Activated CD8-positive, alpha-beta T cell treated with anti-CD3 and anti-CD28 coated beads for 36 hours (primary cell): ENCODE results near the gene FHL1. TPM values are rescaled to one million over a fixed set of nuclear protein-coding genes. Genes with fewer than 3 reads are reported as not detected.

Source experiments
- ATAC-seq: fragments of 200-7000 bp; cut with Tn5 transposase; one replicate; pipeline ENCODE4 v1.10.0; 2021; ENCODE audit warnings: mild to moderate bottlenecking, moderate library complexity
- CTCF ChIA-PET: fragments of 350-600 bp; sonication (Branson Sonifier 250); formaldehyde crosslinking; loops from one replicate; lab custom pipeline; 2021; ENCODE audit warnings: antibody characterized with exemption; lab: Charles Lee
- POLR2A ChIA-PET: fragments of 350-600 bp; sonication (Branson Sonifier 250); formaldehyde crosslinking; loops from one replicate; lab custom pipeline; 2021; ENCODE audit warnings: antibody characterized with exemption; lab: Charles Lee
- DNase-seq: peaks from one replicate; pipeline ENCODE4 v3.0.0-alpha.2; 2020
- H3K27ac Mint-ChIP-seq: one replicate; pipeline ENCODE4 v1.8.0; 2021; ENCODE audit warnings: mild to moderate bottlenecking, mixed read lengths
- H3K27me3 Mint-ChIP-seq: one replicate; pipeline ENCODE4 v1.8.0; 2021; ENCODE audit warnings: mixed read lengths
- H3K36me3 Mint-ChIP-seq: one replicate; pipeline ENCODE4 v1.8.0; 2021; ENCODE audit warnings: low read depth, mixed read lengths
- H3K4me1 Mint-ChIP-seq: one replicate; pipeline ENCODE4 v1.8.0; 2021; ENCODE audit warnings: low read depth, mixed read lengths
- H3K4me3 Mint-ChIP-seq: one replicate; pipeline ENCODE4 v1.8.0; 2021; ENCODE audit warnings: mild to moderate bottlenecking, moderate library complexity, mixed read lengths
- H3K9me3 Mint-ChIP-seq: one replicate; pipeline ENCODE4 v1.8.0; 2021; ENCODE audit warnings: mixed read lengths
- CTCF ChIP-seq: fragments of 200-600 bp; IDR thresholded peaks from one replicate; pipeline ENCODE4 v1.8.0; 2022; ENCODE audit warnings: antibody characterized with exemption, mild to moderate bottlenecking
- intact Hi-C: fragments of 100-400 bp; cut with micrococcal nuclease; formaldehyde crosslinking; loops from one replicate; pipeline ENCODE4 v1.10.0; 2022
- total RNA-seq, 2 experiments: library from RNA; stranded (reverse); gene quantifications; one replicate each; pipeline ENCODE4 v1.2.3, GENCODE V29; 2021

Gene FHL1
- total RNA-seq, 2 experiments from 2014 or later, result 17.9 to 18.4 TPM

- no peaks in the 10 kb centered on the region for H3K36me3 Mint-ChIP-seq
- H3K27ac Mint-ChIP-seq, result no peak overlapping the region
- CTCF ChIA-PET, result interaction anchor here (1.2 kb wide), 1 partner anchor 59 kb away, joined by 3 read pairs; no protein-coding TSS in a partner anchor
Observed at GRCh38 chrX:136212557-136213111, 65.3 kb downstream of the FHL1 start.

DNA sequence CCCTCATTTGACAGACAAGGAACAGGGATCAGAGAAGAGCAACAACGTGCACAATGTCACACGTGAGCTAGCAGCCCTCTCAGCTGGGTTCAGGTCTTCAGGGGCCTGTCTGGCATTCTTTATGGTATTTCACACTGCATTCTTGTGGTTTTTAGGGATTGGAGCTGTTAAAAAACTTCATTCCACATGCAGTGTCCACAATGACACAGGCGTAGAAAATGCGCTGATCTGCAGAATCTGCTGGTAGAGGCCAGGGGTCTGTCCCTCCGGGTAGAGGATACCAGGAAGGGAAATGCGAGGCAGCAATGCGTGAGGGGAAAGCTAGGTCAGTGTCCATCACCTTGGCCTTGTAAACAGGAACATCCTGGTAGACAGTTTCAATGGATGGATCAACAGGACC, 67.2 kb downstream of the FHL1 start:
- ATAC-seq (no peak), DNase-seq (no peak)
- Mint-ChIP-seq H3K4me1 (peaks cover 4% of the 10 kb centered on the region), H3K4me3 (no peak overlapping the region), H3K27ac (no peak overlapping the region), H3K27me3 (no peaks in the 10 kb centered on the region), H3K36me3 (no peaks in the 10 kb centered on the region), H3K9me3 (no peaks in the 10 kb centered on the region)
- intact Hi-C loops, result loop anchor here (10.0 kb wide), 1 partner anchor 190 kb away; no protein-coding TSS in a partner anchor
- ChIA-PET CTCF (no interaction called here), POLR2A (no interaction called here)
- no peak for TF ChIP-seq CTCF

More at GRCh38 chrX:136212557-136213111, 65.3 kb downstream of the FHL1 start:
- Mint-ChIP-seq H3K27me3 (no peaks in the 10 kb centered on the region), H3K9me3 (no peaks in the 10 kb centered on the region), H3K4me3 (no peak overlapping the region), H3K4me1 (no peaks in the 10 kb centered on the region)
- POLR2A ChIA-PET, result no interaction called here
- ATAC-seq (no peak), DNase-seq (no peak)
- no peak for TF ChIP-seq CTCF
- intact Hi-C loops, result loop anchor here (10.0 kb wide), 1 partner anchor 188 kb away; no protein-coding TSS in a partner anchor

- H3K9me3 Mint-ChIP-seq, result no peaks in the 10 kb centered on the region
- H3K36me3 Mint-ChIP-seq, result no peaks in the 10 kb centered on the region
- TF ChIP-seq CTCF, result no peak
- no peak overlapping the region for H3K4me3 Mint-ChIP-seq
- H3K27me3 Mint-ChIP-seq, result no peaks in the 10 kb centered on the region
- ATAC-seq (no peak), DNase-seq (no peak)
- intact Hi-C loops, result loop anchor here (10.0 kb wide), 1 partner anchor 191 kb away; no protein-coding TSS in a partner anchor
- no peak overlapping the region for H3K27ac Mint-ChIP-seq
- CTCF ChIA-PET, result no interaction called here
- POLR2A ChIA-PET, result no interaction called here
- H3K4me1 Mint-ChIP-seq, result peaks cover 4% of the 10 kb centered on the region
Observed at GRCh38 chrX:136215559-136215958, 68.2 kb downstream of the FHL1 start.

DNA sequence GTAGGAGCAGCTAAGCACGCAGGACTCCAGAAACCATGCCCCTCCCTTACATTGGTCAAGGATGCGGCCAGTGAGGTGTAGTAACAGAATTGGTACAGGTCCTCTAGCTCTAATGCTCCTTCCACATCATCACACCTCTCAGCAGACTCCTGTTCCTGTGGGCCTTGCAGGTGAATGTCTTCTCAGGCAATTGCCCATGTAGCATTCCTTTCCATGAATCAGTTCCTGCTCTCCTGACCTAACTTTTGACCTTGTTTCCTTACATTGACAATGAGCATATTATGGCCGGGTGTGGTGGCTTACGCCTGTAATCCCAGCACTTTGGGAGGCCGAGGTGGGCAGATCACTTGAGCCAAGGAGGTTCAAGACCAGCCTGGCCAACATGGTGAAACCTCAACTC, 72.6 kb downstream of the FHL1 start:
- Mint-ChIP-seq H3K27me3 (no peaks in the 10 kb centered on the region), H3K4me1 (peaks cover 4% of the 10 kb centered on the region), H3K4me3 (no peak overlapping the region), H3K27ac (no peak overlapping the region), H3K9me3 (no peaks in the 10 kb centered on the region), H3K36me3 (peaks cover 14% of the 10 kb centered on the region)
- DNase-seq, result no peak
- POLR2A ChIA-PET, result no interaction called here
- no peak for ATAC-seq
- no peak for TF ChIP-seq CTCF
- intact Hi-C loops, result loop anchor here (10.0 kb wide), 1 partner anchor 195 kb away; no protein-coding TSS in a partner anchor
- CTCF ChIA-PET, result no interaction called here

DNA sequence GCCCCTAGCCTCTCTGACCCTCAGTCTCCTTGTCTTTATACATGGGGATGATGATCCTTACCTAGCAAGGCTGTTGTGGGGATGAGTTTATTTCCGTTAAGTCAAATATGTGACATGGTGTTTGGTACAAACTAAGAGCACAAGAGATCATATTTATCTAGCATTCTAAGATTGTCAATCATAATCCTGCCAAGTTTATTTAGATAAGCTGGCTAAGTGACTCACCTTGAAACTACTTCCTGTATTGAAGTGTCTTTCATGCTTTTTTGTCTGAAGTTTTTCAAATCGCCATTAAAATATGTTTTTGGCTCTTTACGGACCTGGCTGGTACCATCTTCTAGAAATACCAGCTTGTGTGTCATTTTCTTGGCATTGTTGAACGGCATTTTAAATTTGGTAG, 73.2 kb downstream of the FHL1 start:
- Mint-ChIP-seq H3K4me1 (peaks cover 4% of the 10 kb centered on the region), H3K9me3 (no peaks in the 10 kb centered on the region), H3K27ac (no peak overlapping the region), H3K36me3 (peaks cover 18% of the 10 kb centered on the region), H3K27me3 (no peaks in the 10 kb centered on the region), H3K4me3 (no peak overlapping the region)
- intact Hi-C loops, result no loop called here
- ATAC-seq, result no peak
- ChIA-PET CTCF (no interaction called here), POLR2A (no interaction called here)
- no peak for DNase-seq
- no peak for TF ChIP-seq CTCF
